PFSK-1 (cell line): ENCODE results near the gene CSF1.

Experiments used
- FOXP2 ChIP-seq: optimal IDR thresholded peaks from 2 replicates; pipeline ENCODE3; 2011; ENCODE audit warnings: borderline replicate concordance, control low read depth, inconsistent platforms; ENCODE audit not compliant: insufficient read depth; ENCODE audit errors: extremely low read length, extremely low read depth
- POLR2AphosphoS5 ChIP-seq: IDR thresholded peaks from 2 replicates; pipeline ENCODE4 v1.6.1; 2012; ENCODE audit warnings: low read depth, mild to moderate bottlenecking, control low read depth, low read length, moderate library complexity
- REST ChIP-seq, 2 experiments: IDR thresholded peaks; 2 replicates each; pipeline versions ENCODE4 v1.6.1 to v1.8.0; 2011 to 2012; ENCODE audit warnings: low read depth in 2 of 2, low read length in 2 of 2, control low read depth in 1 of 2, inconsistent platforms in 1 of 2, mild to moderate bottlenecking in 1 of 2, moderate library complexity in 1 of 2; ENCODE audit not compliant: insufficient read depth in 1 of 2
- SIN3A ChIP-seq: IDR thresholded peaks from 2 replicates; pipeline ENCODE4 v1.6.1; 2012; ENCODE audit warnings: mild to moderate bottlenecking, low read length, moderate library complexity, borderline replicate concordance; ENCODE audit not compliant: insufficient read depth
- TAF1 ChIP-seq: IDR thresholded peaks from 2 replicates; pipeline ENCODE4 v1.6.1; 2012; ENCODE audit warnings: low read length, control low read depth, borderline replicate concordance; ENCODE audit not compliant: insufficient read depth

Gene CSF1

GRCh38 chr1:109924316-109924715 is 13.7 kb downstream of the CSF1 start:
- TF ChIP-seq POLR2AphosphoS5 (no peak), SIN3A (no peak), REST (IDR thresholded peaks at IDR 0.05; ENCODE audit: insufficient read depth in 1 of 2, low read depth in 2 of 2, low read length in 2 of 2) (no peak), FOXP2 (no peak), TAF1 (no peak)

- no peak for TF ChIP-seq SIN3A
- no peak for TF ChIP-seq POLR2AphosphoS5
- no peak for TF ChIP-seq REST (IDR thresholded peaks at IDR 0.05; ENCODE audit: insufficient read depth in 1 of 2, low read depth in 2 of 2, low read length in 2 of 2)
- no peak for TF ChIP-seq TAF1
- TF ChIP-seq FOXP2, result no peak
Observed at GRCh38 chr1:109925159-109925990, 14.7 kb downstream of the CSF1 start.

- TF ChIP-seq FOXP2, result no peak
- no peak for TF ChIP-seq SIN3A
- no peak for TF ChIP-seq POLR2AphosphoS5
- TF ChIP-seq REST (IDR thresholded peaks at IDR 0.05; ENCODE audit: insufficient read depth in 1 of 2, low read depth in 2 of 2, low read length in 2 of 2), result no peak
- no peak for TF ChIP-seq TAF1
Observed at GRCh38 chr1:109926662-109927300, 16.1 kb downstream of the CSF1 start.

- TF ChIP-seq REST (IDR thresholded peaks at IDR 0.05; ENCODE audit: insufficient read depth in 1 of 2, low read depth in 2 of 2, low read length in 2 of 2) (no peak), POLR2AphosphoS5 (no peak), FOXP2 (no peak)
Observed at GRCh38 chr1:109927356-109927755, 16.7 kb downstream of the CSF1 start.

GRCh38 chr1:109927911-109928321 is 17.3 kb downstream of the CSF1 start:
- TF ChIP-seq REST (IDR thresholded peaks at IDR 0.05; ENCODE audit: insufficient read depth in 1 of 2, low read depth in 2 of 2, low read length in 2 of 2) (no peak), POLR2AphosphoS5 (no peak), SIN3A (no peak), FOXP2 (no peak), TAF1 (no peak)
